ENCODE data around the gene ANKRD13D. TPM values are rescaled to one million over a fixed set of nuclear protein-coding genes. Genes with fewer than 3 reads are reported as not detected.

The ANKRD13D gene
- total RNA-seq, 8 experiments from 2014 or later: 14.5 to 43.1 (median 32.9) TPM

DNA sequence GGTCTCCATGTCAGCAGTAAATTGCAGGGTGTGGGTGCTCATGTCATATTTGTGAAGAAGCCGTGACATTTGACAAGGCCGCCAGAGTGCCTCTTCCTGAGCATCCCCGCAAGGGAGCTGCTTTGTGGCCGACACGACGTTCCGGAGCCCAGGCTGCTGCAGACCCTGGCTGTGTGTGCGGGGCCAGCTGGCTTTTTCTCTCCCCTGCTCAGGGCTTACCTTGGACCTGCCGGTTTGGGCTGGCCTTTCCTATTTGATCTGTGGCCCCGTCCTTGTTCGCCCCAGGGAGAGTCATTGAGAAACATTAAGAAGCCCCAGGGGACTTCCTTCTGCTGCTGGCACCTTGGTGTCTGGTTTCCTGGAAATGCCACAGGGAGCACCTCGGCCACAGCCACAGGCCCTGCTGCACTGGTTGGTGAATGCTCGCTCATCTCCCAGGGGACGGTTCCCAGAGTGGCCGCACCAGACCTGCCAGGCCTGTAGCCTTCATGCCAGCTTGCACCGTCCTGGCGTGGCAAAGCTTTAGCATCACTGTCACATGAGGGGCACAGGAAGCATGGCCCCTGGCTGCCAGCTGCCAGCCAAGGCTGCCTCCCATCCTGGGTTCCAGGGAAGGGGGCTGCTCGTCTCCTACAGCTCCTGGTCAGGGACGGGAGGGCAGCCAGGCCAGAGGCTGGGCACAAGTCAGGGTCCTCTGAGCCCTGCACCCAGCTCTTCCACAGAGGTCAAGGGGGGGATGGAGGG is 17.4 kb upstream of the ANKRD13D start:
- no peak overlapping the region for H3K4me3 ChIP-seq
- H3K27ac ChIP-seq: no peak overlapping the region
- H3K4me1 ChIP-seq (replicated peaks in 1 of 2): peaks cover 26 to 31% of the 10 kb centered on the region in 2 donors

DNA sequence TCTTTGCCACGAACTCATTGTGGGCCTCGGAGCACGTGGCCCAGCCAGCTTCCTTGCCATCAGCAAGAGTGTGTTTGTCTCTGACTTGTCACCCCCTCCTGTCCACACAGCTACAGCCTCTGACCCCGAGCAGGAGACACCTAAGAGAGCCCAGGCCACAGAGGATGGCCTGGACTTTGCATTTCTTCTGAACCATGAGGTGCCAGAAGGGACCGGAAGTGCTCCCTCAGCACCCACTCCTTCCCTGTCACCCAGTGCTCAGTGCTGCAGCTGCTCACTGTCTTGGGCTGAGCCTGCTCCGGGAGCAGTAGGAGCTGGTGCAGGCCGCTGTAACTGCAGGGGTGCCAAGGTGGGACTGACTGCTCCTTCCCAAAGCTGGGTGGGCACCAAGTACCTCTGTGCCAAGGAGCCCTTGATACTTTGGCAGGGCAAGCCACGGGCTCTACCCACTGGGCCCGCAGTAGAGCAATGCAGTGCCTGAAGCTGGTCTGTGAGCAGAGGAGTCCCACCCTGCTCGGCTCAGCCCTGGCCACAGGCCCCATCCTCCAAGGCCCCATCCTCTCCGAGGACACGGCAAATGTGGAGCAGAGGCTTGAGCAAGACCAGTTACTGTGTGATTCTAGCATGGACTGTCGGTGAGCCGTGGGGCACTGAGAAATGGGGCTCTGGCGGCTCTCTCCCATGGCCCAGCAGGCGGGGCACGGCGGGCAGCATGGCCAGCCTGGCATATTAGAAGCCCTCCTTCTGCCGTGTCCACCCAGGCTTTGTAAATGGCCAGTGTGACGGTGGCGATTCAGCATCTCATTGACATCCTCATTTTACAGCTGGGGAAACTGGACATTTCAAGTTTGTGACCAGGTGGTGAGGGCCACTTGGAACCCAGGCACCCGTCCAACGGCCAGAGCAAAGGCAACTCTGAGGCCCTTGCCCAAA is 16.5 kb upstream of the ANKRD13D start:
- H3K4me1 ChIP-seq (replicated peaks in 1 of 2): peaks cover 31 to 37% of the 10 kb centered on the region in 2 donors
- 93 to 94% (median 94%) methylated on average over 3 to 6 of the region's 23 CpGs; no CpG with 5 or more reads in 7 of the 10 experiments for WGBS, 10 experiments

More for the DNA sequence above, 17.4 kb upstream of the ANKRD13D start:
- in situ Hi-C loops (cut with MboI; ENCODE audit: low pct_unique_long_range_greater_than_20kb in 2 of 9, low sequenced_read_pairs in 9 of 9, unreplicated experiment in 9 of 9): no loop called here
- 57 to 100% (median 83%) methylated on average over 2 to 6 of the region's 19 CpGs; no CpG with 5 or more reads in 4 of the 10 experiments for WGBS, 10 experiments
- peak in 1 of 8 experiments; percentile 39 for ATAC-seq (replicated peaks in 6 of 8)

DNA sequence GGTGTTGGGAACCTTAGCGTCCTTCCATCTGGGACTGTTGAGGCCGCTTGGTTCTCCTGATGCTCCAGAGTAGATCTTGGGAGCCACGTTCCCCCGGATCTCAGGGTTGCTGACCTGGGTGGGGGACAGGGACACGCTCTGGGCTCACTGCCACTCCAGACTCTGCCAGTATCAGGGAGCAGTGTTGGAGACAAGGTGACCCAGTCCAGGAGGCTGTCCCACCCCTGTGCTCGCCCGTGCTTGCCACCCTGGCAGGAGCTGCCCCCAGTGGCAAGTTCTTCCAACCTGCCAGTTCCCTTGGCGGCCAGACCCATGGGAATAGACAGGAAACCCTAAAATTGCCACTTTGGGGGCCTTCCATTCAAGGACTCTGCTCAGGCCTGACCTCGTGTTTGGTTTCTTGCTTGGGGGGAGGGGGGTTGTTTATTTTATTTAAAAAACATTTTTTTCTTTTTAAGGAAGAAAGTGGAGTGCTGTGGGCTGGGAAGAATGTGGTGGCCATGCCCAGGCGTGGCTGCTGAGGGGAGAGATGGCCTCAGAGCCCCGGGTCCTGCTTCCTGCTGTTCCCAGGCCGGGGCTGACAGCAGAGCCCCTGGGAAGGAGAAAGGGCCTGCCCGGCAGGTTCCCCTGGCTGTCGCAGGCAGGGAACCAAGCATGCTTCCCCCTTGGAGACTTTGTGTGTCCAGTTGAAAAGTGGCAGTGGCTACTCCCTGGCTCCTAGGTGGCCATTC is 15.7 kb upstream of the ANKRD13D start:
- Histone ChIP-seq H3K4me3 (no peak overlapping the region), H3K4me1 (replicated peaks in 1 of 2) (peaks cover 29 to 39% of the 10 kb centered on the region in 2 donors), H3K27ac (no peak overlapping the region)
- in situ Hi-C loops (cut with MboI; ENCODE audit: low pct_unique_long_range_greater_than_20kb in 2 of 9, low sequenced_read_pairs in 9 of 9, unreplicated experiment in 9 of 9): no loop called here
- ATAC-seq (replicated peaks in 6 of 8): no peak
- WGBS, 10 experiments: 20 to 100% (median 75%) methylated on average over 1 to 9 of the region's 14 CpGs; no CpG with 5 or more reads in 3 of the 10 experiments

More for the DNA sequence above, 16.5 kb upstream of the ANKRD13D start:
- no peak for ATAC-seq (replicated peaks in 6 of 8)
- in situ Hi-C loops (cut with MboI; ENCODE audit: low pct_unique_long_range_greater_than_20kb in 2 of 9, low sequenced_read_pairs in 9 of 9, unreplicated experiment in 9 of 9): no loop called here
- Histone ChIP-seq H3K27ac (no peak overlapping the region), H3K4me3 (no peak overlapping the region)

GRCh38 chr11:67274768-67275605 is 14.1 kb upstream of the ANKRD13D start:
- 74 to 100% (median 85%) methylated on average over 1 to 7 of the region's 35 CpGs; no CpG with 5 or more reads in 4 of the 10 experiments for WGBS, 10 experiments
- H3K4me3 ChIP-seq: no peak overlapping the region

GRCh38 chr11:67275606-67276409 is 13.3 kb upstream of the ANKRD13D start:
- Histone ChIP-seq H3K27ac (no peak overlapping the region), H3K4me3 (no peak overlapping the region), H3K4me1 (replicated peaks in 1 of 2) (peaks cover 14 to 17% of the 10 kb centered on the region in 2 donors)
- no peak for ATAC-seq (replicated peaks in 6 of 8)
- in situ Hi-C loops (cut with MboI; ENCODE audit: low pct_unique_long_range_greater_than_20kb in 2 of 9, low sequenced_read_pairs in 9 of 9, unreplicated experiment in 9 of 9): no loop called here
- WGBS, 10 experiments: 40 to 100% (median 100%) methylated on average over 1 to 4 of the region's 17 CpGs; no CpG with 5 or more reads in 5 of the 10 experiments

More at GRCh38 chr11:67274768-67275605, 14.1 kb upstream of the ANKRD13D start:
- in situ Hi-C loops (cut with MboI; ENCODE audit: low pct_unique_long_range_greater_than_20kb in 2 of 9, low sequenced_read_pairs in 9 of 9, unreplicated experiment in 9 of 9): no loop called here
- Histone ChIP-seq H3K27ac (no peak overlapping the region), H3K4me1 (replicated peaks in 1 of 2) (peaks cover 20 to 25% of the 10 kb centered on the region in 2 donors)
- no peak for ATAC-seq (replicated peaks in 6 of 8)

DNA sequence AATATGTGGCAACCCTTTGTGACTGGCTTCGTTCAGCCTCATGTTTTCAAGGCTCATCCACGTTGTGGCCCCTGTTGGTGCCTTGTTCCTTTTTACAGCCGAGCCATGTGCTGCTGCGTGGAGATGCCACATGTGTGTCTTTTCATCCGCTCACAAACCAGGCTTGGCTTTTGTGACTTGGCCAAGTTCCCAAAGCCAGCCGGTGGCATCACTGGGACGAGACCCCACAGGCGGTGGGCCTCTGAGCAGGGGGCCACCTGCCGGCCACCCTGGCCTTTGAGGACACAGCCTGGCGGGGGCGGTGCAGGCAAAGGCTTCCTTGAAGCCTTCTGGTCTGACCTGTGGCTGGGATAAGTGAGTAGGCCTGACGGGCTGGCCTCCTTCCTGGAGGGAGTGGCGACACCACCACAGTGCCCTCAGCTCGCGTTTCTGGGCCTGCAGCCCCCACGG is 12.3 kb upstream of the ANKRD13D start:
- peaks cover 13 to 17% of the 10 kb centered on the region in 2 donors for H3K4me1 ChIP-seq (replicated peaks in 1 of 2)
- no peak overlapping the region for H3K4me3 ChIP-seq
- peak; percentile 20 to 58 (median 24) for ATAC-seq (replicated peaks in 6 of 8)
- 0 to 66% (median 50%) methylated on average over 3 to 7 of the region's 16 CpGs; no CpG with 5 or more reads in 7 of the 10 experiments for WGBS, 10 experiments
- in situ Hi-C loops (cut with MboI; ENCODE audit: low pct_unique_long_range_greater_than_20kb in 2 of 9, low sequenced_read_pairs in 9 of 9, unreplicated experiment in 9 of 9): no loop called here
- H3K27ac ChIP-seq: peak overlapping the region; percentile 56 to 78

GRCh38 chr11:67277231-67277961 is 11.7 kb upstream of the ANKRD13D start:
- H3K27ac ChIP-seq: peak overlapping the region; percentile 56 to 78
- peaks cover 13 to 17% of the 10 kb centered on the region in 2 donors for H3K4me1 ChIP-seq (replicated peaks in 1 of 2)
- WGBS, 10 experiments: 24 to 29% methylated on average over 5 to 15 of the region's 24 CpGs; no CpG with 5 or more reads in 8 of the 10 experiments
- H3K4me3 ChIP-seq: peak overlapping the region in 2 of 5 donors; percentile 7 to 10
- in situ Hi-C loops (cut with MboI; ENCODE audit: low pct_unique_long_range_greater_than_20kb in 2 of 9, low sequenced_read_pairs in 9 of 9, unreplicated experiment in 9 of 9): no loop called here
- peak; percentile 81 to 98 (median 91) for ATAC-seq (replicated peaks in 6 of 8)

- WGBS, 10 experiments: 87 to 100% (median 97%) methylated on average over 1 to 5 of the region's 14 CpGs; no CpG with 5 or more reads in 7 of the 10 experiments
- H3K4me3 ChIP-seq: no peak overlapping the region
- peak overlapping the region; percentile 56 to 78 for H3K27ac ChIP-seq
- in situ Hi-C loops (cut with MboI; ENCODE audit: low pct_unique_long_range_greater_than_20kb in 2 of 9, low sequenced_read_pairs in 9 of 9, unreplicated experiment in 9 of 9): no loop called here
- peaks cover 13 to 17% of the 10 kb centered on the region in 2 donors for H3K4me1 ChIP-seq (replicated peaks in 1 of 2)
- no peak for ATAC-seq (replicated peaks in 6 of 8)
Observed at GRCh38 chr11:67278135-67278938, 10.8 kb upstream of the ANKRD13D start.

GRCh38 chr11:67278939-67279588 is 10.0 kb upstream of the ANKRD13D start:
- WGBS, 10 experiments: 87 to 100% (median 96%) methylated on average over 1 to 7 of the region's 14 CpGs; no CpG with 5 or more reads in 5 of the 10 experiments
- no peak overlapping the region for H3K27ac ChIP-seq
- in situ Hi-C loops (cut with MboI; ENCODE audit: low pct_unique_long_range_greater_than_20kb in 2 of 9, low sequenced_read_pairs in 9 of 9, unreplicated experiment in 9 of 9): no loop called here
- no peak overlapping the region for H3K4me3 ChIP-seq
- peaks cover 13 to 17% of the 10 kb centered on the region in 2 donors for H3K4me1 ChIP-seq (replicated peaks in 1 of 2)
- no peak for ATAC-seq (replicated peaks in 6 of 8)

All from motor neuron (in vitro differentiated cells).